ENCODE data around the gene PLXNA2.

- TF ChIP-seq CTCF (IDR thresholded peaks at IDR 0.05): peak; percentile 43 to 69 (median 57)
- TF ChIP-seq POLR2A (IDR thresholded peaks at IDR 0.05): no peak
These were observed 5.3 kb downstream of the PLXNA2 start for GRCh38 chr1:208238710-208239472.

All from body of pancreas (tissue), 4 donors.